ENCODE results near the gene TAL1.

Gene TAL1

GRCh38 chr1:47252369-47252768 is 20.3 kb upstream of the TAL1 start:
- no peak for DNase-seq
- H3K14ac ChIP-seq (ENCODE audit: low read length in 2 of 2) = no peak overlapping the region
- H2AFZ ChIP-seq (ENCODE audit: low read depth, low read length) = no peak overlapping the region
- H3K23ac ChIP-seq (ENCODE audit: low read length in 2 of 2) = no peak overlapping the region
- no peak overlapping the region for H3K18ac ChIP-seq (ENCODE audit: low read depth in 1 of 2, low read length in 2 of 2)
- H3K27ac ChIP-seq (ENCODE audit: low read length, poor library complexity, severe bottlenecking) = no peak overlapping the region
- no peak overlapping the region for H2BK12ac ChIP-seq (ENCODE audit: low read length in 2 of 2)
- H3K4me1 ChIP-seq (ENCODE audit: control insufficient read depth, insufficient read depth, low read depth, low read length) = no peaks in the 10 kb centered on the region
- H2BK5ac ChIP-seq (ENCODE audit: low read depth, low read length, poor library complexity, severe bottlenecking) = no peak overlapping the region
- no peak overlapping the region for H2BK15ac ChIP-seq (ENCODE audit: low read depth, poor library complexity, severe bottlenecking)
- H3K9me3 ChIP-seq (ENCODE audit: control insufficient read depth, low read length) = no peaks in the 10 kb centered on the region
- H3K4me2 ChIP-seq (ENCODE audit: low read length, poor library complexity, severe bottlenecking) = no peak overlapping the region
- H3K9ac ChIP-seq (ENCODE audit: low read length) = no peak overlapping the region
- no peak overlapping the region for H4K8ac ChIP-seq (ENCODE audit: low read length)
- no peaks in the 10 kb centered on the region for H3K27me3 ChIP-seq (ENCODE audit: control insufficient read depth in 1 of 2, insufficient read depth in 1 of 2, low read length in 2 of 2)
- H3K4me3 ChIP-seq (ENCODE audit: insufficient read depth in 1 of 2, low read depth in 1 of 2, low read length in 2 of 2) = no peak overlapping the region
- no peak overlapping the region for H4K91ac ChIP-seq (ENCODE audit: low read length)
- no peak overlapping the region for H2BK120ac ChIP-seq (ENCODE audit: low read depth, low read length)
- H3K36me3 ChIP-seq (ENCODE audit: control insufficient read depth in 1 of 2, insufficient read depth in 2 of 2, low read depth in 1 of 2, low read length in 2 of 2) = peaks cover 0 to 6% of the 10 kb centered on the region in 2 experiments
- H3K79me1 ChIP-seq (replicated peaks; ENCODE audit: low read length, poor library complexity, severe bottlenecking) = peaks cover 3% of the 10 kb centered on the region
- H2AK5ac ChIP-seq (ENCODE audit: low read length, severe bottlenecking) = no peak overlapping the region
- WGBS = no CpG with 5 or more reads among the region's 1 CpG
- no peak overlapping the region for H3K4ac ChIP-seq (ENCODE audit: low read depth in 1 of 2, low read length in 2 of 2)

DNA sequence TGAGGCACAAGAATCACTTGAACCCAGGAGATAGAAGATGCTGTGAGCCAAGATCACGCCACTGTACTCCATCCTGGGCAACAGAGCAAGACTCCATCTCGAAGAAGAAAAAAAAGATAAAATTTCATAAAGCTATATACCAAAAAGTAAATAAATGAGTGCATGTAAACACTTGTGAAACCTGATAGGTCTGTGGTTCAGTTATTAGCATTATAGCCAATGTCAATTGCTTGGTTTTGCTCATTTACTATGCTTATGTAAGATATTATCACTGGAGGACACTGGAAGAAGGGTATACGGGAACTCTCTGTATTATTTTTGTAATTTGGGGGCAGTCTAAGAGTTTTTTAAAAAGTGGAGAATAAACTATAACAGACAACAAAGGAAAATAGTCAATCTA is 17.7 kb upstream of the TAL1 start:
- no peak overlapping the region for H2AK5ac ChIP-seq (ENCODE audit: low read length, severe bottlenecking)
- H4K91ac ChIP-seq (ENCODE audit: low read length) = no peak overlapping the region
- DNase-seq = no peak
- no peak overlapping the region for H2BK15ac ChIP-seq (ENCODE audit: low read depth, poor library complexity, severe bottlenecking)
- no peak overlapping the region for H2AFZ ChIP-seq (ENCODE audit: low read depth, low read length)
- 100% methylated on average over 1 of the region's 3 CpGs for WGBS
- H3K4me1 ChIP-seq (ENCODE audit: control insufficient read depth, insufficient read depth, low read depth, low read length) = no peaks in the 10 kb centered on the region
- H2BK12ac ChIP-seq (ENCODE audit: low read length in 2 of 2) = no peak overlapping the region
- H2BK5ac ChIP-seq (ENCODE audit: low read depth, low read length, poor library complexity, severe bottlenecking) = no peak overlapping the region
- H3K36me3 ChIP-seq (ENCODE audit: control insufficient read depth in 1 of 2, insufficient read depth in 2 of 2, low read depth in 1 of 2, low read length in 2 of 2) = peaks cover 0 to 6% of the 10 kb centered on the region in 2 experiments
- H3K27ac ChIP-seq (ENCODE audit: low read length, poor library complexity, severe bottlenecking) = no peak overlapping the region
- no peak overlapping the region for H3K18ac ChIP-seq (ENCODE audit: low read depth in 1 of 2, low read length in 2 of 2)
- no peak overlapping the region for H3K4me3 ChIP-seq (ENCODE audit: insufficient read depth in 1 of 2, low read depth in 1 of 2, low read length in 2 of 2)
- peaks cover 2% of the 10 kb centered on the region for H3K79me1 ChIP-seq (replicated peaks; ENCODE audit: low read length, poor library complexity, severe bottlenecking)
- no peak overlapping the region for H3K23ac ChIP-seq (ENCODE audit: low read length in 2 of 2)
- no peak overlapping the region for H3K4ac ChIP-seq (ENCODE audit: low read depth in 1 of 2, low read length in 2 of 2)
- H3K9ac ChIP-seq (ENCODE audit: low read length) = no peak overlapping the region
- no peaks in the 10 kb centered on the region for H3K9me3 ChIP-seq (ENCODE audit: control insufficient read depth, low read length)
- H2BK120ac ChIP-seq (ENCODE audit: low read depth, low read length) = no peak overlapping the region
- peaks cover 8 to 10% of the 10 kb centered on the region in 2 experiments for H3K27me3 ChIP-seq (ENCODE audit: control insufficient read depth in 1 of 2, insufficient read depth in 1 of 2, low read length in 2 of 2)
- no peak overlapping the region for H3K4me2 ChIP-seq (ENCODE audit: low read length, poor library complexity, severe bottlenecking)
- no peak overlapping the region for H3K14ac ChIP-seq (ENCODE audit: low read length in 2 of 2)
- no peak overlapping the region for H4K8ac ChIP-seq (ENCODE audit: low read length)

GRCh38 chr1:47244339-47244862 is 12.4 kb upstream of the TAL1 start:
- Histone ChIP-seq H2BK15ac (ENCODE audit: low read depth, poor library complexity, severe bottlenecking) (no peak overlapping the region), H3K36me3 (ENCODE audit: control insufficient read depth in 1 of 2, insufficient read depth in 2 of 2, low read depth in 1 of 2, low read length in 2 of 2) (no peaks in the 10 kb centered on the region), H3K4me3 (ENCODE audit: insufficient read depth in 1 of 2, low read depth in 1 of 2, low read length in 2 of 2) (no peak overlapping the region), H3K9ac (ENCODE audit: low read length) (no peak overlapping the region), H2AFZ (ENCODE audit: low read depth, low read length) (no peak overlapping the region), H3K4ac (ENCODE audit: low read depth in 1 of 2, low read length in 2 of 2) (no peak overlapping the region), H3K27me3 (ENCODE audit: control insufficient read depth in 1 of 2, insufficient read depth in 1 of 2, low read length in 2 of 2) (peaks cover 33 to 50% of the 10 kb centered on the region in 2 experiments), H3K4me2 (ENCODE audit: low read length, poor library complexity, severe bottlenecking) (no peak overlapping the region), H3K27ac (ENCODE audit: low read length, poor library complexity, severe bottlenecking) (no peak overlapping the region), H2BK120ac (ENCODE audit: low read depth, low read length) (no peak overlapping the region), H3K14ac (ENCODE audit: low read length in 2 of 2) (no peak overlapping the region), H2AK5ac (ENCODE audit: low read length, severe bottlenecking) (no peak overlapping the region), H3K9me3 (ENCODE audit: control insufficient read depth, low read length) (no peaks in the 10 kb centered on the region), H3K23ac (ENCODE audit: low read length in 2 of 2) (no peak overlapping the region), H4K91ac (ENCODE audit: low read length) (no peak overlapping the region), H3K79me1 (replicated peaks; ENCODE audit: low read length, poor library complexity, severe bottlenecking) (no peaks in the 10 kb centered on the region), H4K8ac (ENCODE audit: low read length) (no peak overlapping the region), H2BK12ac (ENCODE audit: low read length in 2 of 2) (no peak overlapping the region), H2BK5ac (ENCODE audit: low read depth, low read length, poor library complexity, severe bottlenecking) (no peak overlapping the region), H3K4me1 (ENCODE audit: control insufficient read depth, insufficient read depth, low read depth, low read length) (no peaks in the 10 kb centered on the region), H3K18ac (ENCODE audit: low read depth in 1 of 2, low read length in 2 of 2) (no peak overlapping the region)
- WGBS = 57% methylated on average over 2 of the region's 3 CpGs
- no peak for DNase-seq

- Histone ChIP-seq H4K91ac (ENCODE audit: low read length) (no peak overlapping the region), H3K27me3 (ENCODE audit: control insufficient read depth in 1 of 2, insufficient read depth in 1 of 2, low read length in 2 of 2) (peaks cover 36 to 55% of the 10 kb centered on the region in 2 experiments), H3K9ac (ENCODE audit: low read length) (no peak overlapping the region), H2BK15ac (ENCODE audit: low read depth, poor library complexity, severe bottlenecking) (no peak overlapping the region), H3K14ac (ENCODE audit: low read length in 2 of 2) (no peak overlapping the region), H3K18ac (ENCODE audit: low read depth in 1 of 2, low read length in 2 of 2) (no peak overlapping the region), H3K4me1 (ENCODE audit: control insufficient read depth, insufficient read depth, low read depth, low read length) (no peaks in the 10 kb centered on the region), H2BK120ac (ENCODE audit: low read depth, low read length) (no peak overlapping the region), H2AFZ (ENCODE audit: low read depth, low read length) (no peak overlapping the region), H3K79me1 (replicated peaks; ENCODE audit: low read length, poor library complexity, severe bottlenecking) (no peaks in the 10 kb centered on the region), H3K4me3 (ENCODE audit: insufficient read depth in 1 of 2, low read depth in 1 of 2, low read length in 2 of 2) (no peak overlapping the region), H3K9me3 (ENCODE audit: control insufficient read depth, low read length) (no peaks in the 10 kb centered on the region), H3K36me3 (ENCODE audit: control insufficient read depth in 1 of 2, insufficient read depth in 2 of 2, low read depth in 1 of 2, low read length in 2 of 2) (no peaks in the 10 kb centered on the region), H3K27ac (ENCODE audit: low read length, poor library complexity, severe bottlenecking) (no peak overlapping the region), H3K4ac (ENCODE audit: low read depth in 1 of 2, low read length in 2 of 2) (no peak overlapping the region), H2BK12ac (ENCODE audit: low read length in 2 of 2) (no peak overlapping the region), H2AK5ac (ENCODE audit: low read length, severe bottlenecking) (no peak overlapping the region), H3K4me2 (ENCODE audit: low read length, poor library complexity, severe bottlenecking) (no peak overlapping the region), H3K23ac (ENCODE audit: low read length in 2 of 2) (no peak overlapping the region), H2BK5ac (ENCODE audit: low read depth, low read length, poor library complexity, severe bottlenecking) (no peak overlapping the region), H4K8ac (ENCODE audit: low read length) (no peak overlapping the region)
- DNase-seq = no peak
- 38% methylated on average over 3 of the region's 5 CpGs for WGBS
Measured at GRCh38 chr1:47243910-47244309, 11.9 kb upstream of the TAL1 start.

Measured in mesenchymal stem cell (in vitro differentiated cells and primary cell).